Suprapubic skin (tissue), 4 donors: Measurements from ENCODE around the gene RGS1. TPM values are rescaled to one million over a fixed set of nuclear protein-coding genes. Genes with fewer than 3 reads are reported as not detected.

ENCODE experiments used
- DNase-seq, 2 donors: peaks; one replicate each; pipeline ENCODE4 v3.0.0-alpha.2; 2019; ENCODE audit warnings: low spot score in 2 of 2
- H3K27ac ChIP-seq: fragments of 200-600 bp; sonication (generic); one replicate; pipeline ENCODE4 v1.5.1; 2019
- H3K27me3 ChIP-seq: fragments of 200-600 bp; sonication (generic); one replicate; pipeline ENCODE4 v1.5.1; 2019
- H3K36me3 ChIP-seq: fragments of 200-600 bp; sonication (generic); one replicate; pipeline ENCODE4 v1.5.1; 2019
- H3K4me1 ChIP-seq: fragments of 200-600 bp; sonication (generic); one replicate; pipeline ENCODE4 v1.5.1; 2019
- H3K4me3 ChIP-seq: fragments of 200-600 bp; sonication (generic); one replicate; pipeline ENCODE4 v1.5.1; 2019; ENCODE audit warnings: mild to moderate bottlenecking
- H3K9me3 ChIP-seq: fragments of 200-600 bp; sonication (generic); one replicate; pipeline ENCODE4 v1.5.1; 2019
- EP300 ChIP-seq: sonication (generic); formaldehyde crosslinking; IDR thresholded peaks from one replicate; pipeline ENCODE4 v1.6.1; 2017; ENCODE audit warnings: antibody characterized with exemption
- POLR2A ChIP-seq, 2 donors: fragments of 450-650 bp; IDR thresholded peaks; one replicate each; pipeline ENCODE4 v1.6.1; 2017; ENCODE audit warnings: antibody characterized with exemption in 2 of 2, mild to moderate bottlenecking in 2 of 2, moderate library complexity in 2 of 2
- POLR2AphosphoS5 ChIP-seq, 3 donors: sonication (generic); formaldehyde crosslinking; IDR thresholded peaks; one replicate each; pipeline ENCODE4 v1.6.1; 2017; ENCODE audit warnings: antibody characterized with exemption in 3 of 3
- WGBS: methylation state at CpG from one replicate; pipeline ENCODE4 v1.1.5; 2018; 5-methylcytosine and 5-hydroxymethylcytosine counted together
- total RNA-seq, 4 donors: library from RNA; depleted of rRNA; stranded (reverse); fragments of >200 nt; gene quantifications; one replicate each; pipeline ENCODE4 v1.1.0, GENCODE V29; 2016
- TF ChIP-seq, protein P1 (sequence below), 2 donors: fragments of 200-600 bp in 1 of 2; fragments of 450-650 bp in 1 of 2; sonication (generic) in 1 of 2; IDR thresholded peaks; one replicate each; pipeline ENCODE4 v1.5.1; 2016 to 2019; ENCODE audit warnings: antibody characterized with exemption in 2 of 2, mild to moderate bottlenecking in 1 of 2, moderate library complexity in 1 of 2

The RGS1 gene
- total RNA-seq, 4 donors from 2014 or later = 5.3 to 20.8 (median 13.8) TPM

DNA sequence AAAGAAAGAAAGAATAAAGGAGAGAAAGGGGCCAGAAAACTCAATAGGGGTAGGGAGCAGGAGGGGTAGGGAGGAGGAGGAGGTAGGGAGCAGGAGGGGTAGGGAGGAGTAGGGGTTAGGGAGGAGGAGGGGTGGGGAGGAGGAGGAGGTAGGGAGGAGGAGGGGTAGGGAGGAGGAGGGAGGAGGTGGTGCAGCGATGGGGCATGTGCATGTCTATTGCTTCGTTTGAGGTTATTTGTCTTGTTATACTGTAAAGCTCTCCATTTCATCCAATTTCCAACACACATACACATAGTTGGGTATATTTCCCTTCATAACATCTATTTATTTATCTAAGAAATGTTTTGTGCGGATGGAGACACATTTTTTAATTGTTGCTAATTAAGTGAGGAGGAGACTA is 19.7 kb downstream of the RGS1 start:
- no peak overlapping the region for H3K27ac ChIP-seq
- no peaks in the 10 kb centered on the region for H3K9me3 ChIP-seq
- no peak overlapping the region for H3K4me3 ChIP-seq
- TF ChIP-seq POLR2AphosphoS5 (IDR thresholded peaks at IDR 0.05) (no peak), EP300 (no peak), POLR2A (IDR thresholded peaks at IDR 0.05) (no peak)
- TF ChIP-seq, protein P1, sequence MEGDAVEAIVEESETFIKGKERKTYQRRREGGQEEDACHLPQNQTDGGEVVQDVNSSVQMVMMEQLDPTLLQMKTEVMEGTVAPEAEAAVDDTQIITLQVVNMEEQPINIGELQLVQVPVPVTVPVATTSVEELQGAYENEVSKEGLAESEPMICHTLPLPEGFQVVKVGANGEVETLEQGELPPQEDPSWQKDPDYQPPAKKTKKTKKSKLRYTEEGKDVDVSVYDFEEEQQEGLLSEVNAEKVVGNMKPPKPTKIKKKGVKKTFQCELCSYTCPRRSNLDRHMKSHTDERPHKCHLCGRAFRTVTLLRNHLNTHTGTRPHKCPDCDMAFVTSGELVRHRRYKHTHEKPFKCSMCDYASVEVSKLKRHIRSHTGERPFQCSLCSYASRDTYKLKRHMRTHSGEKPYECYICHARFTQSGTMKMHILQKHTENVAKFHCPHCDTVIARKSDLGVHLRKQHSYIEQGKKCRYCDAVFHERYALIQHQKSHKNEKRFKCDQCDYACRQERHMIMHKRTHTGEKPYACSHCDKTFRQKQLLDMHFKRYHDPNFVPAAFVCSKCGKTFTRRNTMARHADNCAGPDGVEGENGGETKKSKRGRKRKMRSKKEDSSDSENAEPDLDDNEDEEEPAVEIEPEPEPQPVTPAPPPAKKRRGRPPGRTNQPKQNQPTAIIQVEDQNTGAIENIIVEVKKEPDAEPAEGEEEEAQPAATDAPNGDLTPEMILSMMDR (IDR thresholded peaks at IDR 0.05) = no peak
- no peaks in the 10 kb centered on the region for H3K36me3 ChIP-seq
- 78% methylated on average over 3 of the region's 3 CpGs for WGBS
- no peaks in the 10 kb centered on the region for H3K4me1 ChIP-seq
- DNase-seq = no peak
- H3K27me3 ChIP-seq = no peaks in the 10 kb centered on the region

DNA sequence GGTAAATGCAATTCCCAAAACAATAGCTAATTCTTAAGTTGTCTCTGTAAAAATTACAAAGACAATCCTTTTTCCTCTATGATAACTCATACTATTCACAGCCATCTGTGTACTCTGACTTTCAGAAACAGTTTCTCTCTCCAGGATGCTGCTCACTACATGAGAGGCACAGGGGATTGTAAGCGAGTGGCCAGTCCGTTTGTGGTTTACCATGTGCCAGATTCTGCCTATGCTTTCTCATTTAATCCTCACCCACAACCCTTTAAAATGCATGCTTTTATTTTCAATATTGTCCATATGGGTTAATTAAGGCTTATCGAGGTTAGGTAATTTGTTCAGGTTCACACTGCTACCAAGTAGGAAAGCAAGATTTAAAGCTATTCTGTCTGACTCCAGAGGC is 23.0 kb downstream of the RGS1 start:
- no peak for DNase-seq
- H3K36me3 ChIP-seq = no peaks in the 10 kb centered on the region
- no peaks in the 10 kb centered on the region for H3K4me1 ChIP-seq
- no peaks in the 10 kb centered on the region for H3K9me3 ChIP-seq
- 93% methylated on average over 3 of the region's 3 CpGs for WGBS
- H3K27ac ChIP-seq = no peak overlapping the region
- H3K4me3 ChIP-seq = no peak overlapping the region
- no peak for TF ChIP-seq POLR2A (IDR thresholded peaks at IDR 0.05)
- no peak for TF ChIP-seq EP300
- no peak for TF ChIP-seq POLR2AphosphoS5 (IDR thresholded peaks at IDR 0.05)
- TF ChIP-seq, protein P1 (IDR thresholded peaks at IDR 0.05) = no peak
- H3K27me3 ChIP-seq = no peaks in the 10 kb centered on the region

DNA sequence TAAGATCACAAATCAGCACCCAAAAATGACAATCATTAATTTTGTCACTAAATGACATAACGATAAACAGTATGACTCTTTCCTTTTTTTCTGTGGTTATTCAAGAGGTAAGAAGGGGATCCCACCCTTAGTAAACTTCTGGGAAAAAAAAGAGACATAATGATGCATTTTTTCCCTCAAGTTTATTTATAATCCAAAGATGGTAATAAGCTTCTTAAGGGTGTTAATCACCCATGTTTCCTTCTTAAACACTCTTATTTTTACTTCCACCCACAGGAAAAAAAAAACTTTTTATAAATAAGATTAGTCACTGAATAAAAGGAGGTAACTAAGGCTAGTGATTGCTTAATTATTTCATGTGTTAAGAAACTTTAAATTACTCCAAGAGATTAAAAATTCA is 24.7 kb downstream of the RGS1 start:
- no peak overlapping the region for H3K27ac ChIP-seq
- H3K9me3 ChIP-seq = no peaks in the 10 kb centered on the region
- TF ChIP-seq POLR2A (IDR thresholded peaks at IDR 0.05) = no peak
- no peak for TF ChIP-seq EP300
- TF ChIP-seq, protein P1 (IDR thresholded peaks at IDR 0.05) = no peak
- no peak for TF ChIP-seq POLR2AphosphoS5 (IDR thresholded peaks at IDR 0.05)
- DNase-seq = no peak
- no peaks in the 10 kb centered on the region for H3K4me1 ChIP-seq
- H3K27me3 ChIP-seq = no peaks in the 10 kb centered on the region
- no peaks in the 10 kb centered on the region for H3K36me3 ChIP-seq
- no peak overlapping the region for H3K4me3 ChIP-seq
- 78% methylated on average over 1 of the region's 1 CpG for WGBS

DNA sequence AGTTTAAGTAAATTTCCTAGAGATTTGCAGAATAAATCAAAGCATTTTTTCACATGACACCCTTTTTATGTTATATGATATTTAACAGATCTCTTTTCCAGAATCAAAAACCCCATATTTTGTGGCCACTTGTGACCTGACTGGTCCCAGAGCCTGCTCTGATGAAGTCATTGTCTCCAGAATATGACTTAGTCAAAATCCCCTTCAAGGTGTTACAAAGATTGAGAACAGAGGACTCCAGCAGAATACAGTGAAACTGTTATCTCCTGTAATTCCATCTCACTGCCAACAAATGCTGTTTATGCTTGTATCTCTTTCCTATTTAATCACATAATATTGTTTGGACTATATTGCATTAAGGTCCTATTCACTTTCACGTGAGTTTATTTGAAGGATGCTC is 25.6 kb downstream of the RGS1 start:
- no peak overlapping the region for H3K27ac ChIP-seq
- TF ChIP-seq POLR2A (IDR thresholded peaks at IDR 0.05) (no peak), EP300 (no peak), POLR2AphosphoS5 (IDR thresholded peaks at IDR 0.05) (no peak)
- TF ChIP-seq, protein P1 (IDR thresholded peaks at IDR 0.05) = no peak
- no peaks in the 10 kb centered on the region for H3K4me1 ChIP-seq
- no peak overlapping the region for H3K4me3 ChIP-seq
- H3K36me3 ChIP-seq = no peaks in the 10 kb centered on the region
- no peaks in the 10 kb centered on the region for H3K9me3 ChIP-seq
- DNase-seq = no peak
- WGBS = 93% methylated on average over 1 of the region's 1 CpG
- no peaks in the 10 kb centered on the region for H3K27me3 ChIP-seq

DNA sequence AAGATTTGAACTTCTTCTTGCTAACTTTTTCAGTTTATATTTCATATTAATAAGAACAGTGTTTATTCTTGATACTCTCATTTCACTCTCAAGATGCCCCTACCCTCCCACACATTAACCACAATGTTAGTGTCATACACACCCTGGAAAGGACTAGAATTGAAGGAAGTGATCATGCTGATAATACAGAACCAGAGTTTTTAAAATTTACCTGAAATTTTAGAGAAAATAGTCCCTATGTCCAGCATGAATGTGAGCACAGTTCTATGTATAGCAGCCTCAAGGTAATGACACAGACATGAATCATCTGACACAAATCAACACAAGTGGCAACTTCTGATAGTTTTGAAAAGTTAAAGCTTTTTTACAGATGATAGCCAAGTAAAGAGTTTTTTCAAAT is 26.0 kb downstream of the RGS1 start:
- Histone ChIP-seq H3K27ac (no peak overlapping the region), H3K4me3 (no peak overlapping the region), H3K9me3 (no peaks in the 10 kb centered on the region), H3K27me3 (no peaks in the 10 kb centered on the region), H3K4me1 (no peaks in the 10 kb centered on the region), H3K36me3 (no peaks in the 10 kb centered on the region)
- TF ChIP-seq EP300 (no peak), POLR2A (IDR thresholded peaks at IDR 0.05) (no peak), POLR2AphosphoS5 (IDR thresholded peaks at IDR 0.05) (no peak)
- TF ChIP-seq, protein P1 (IDR thresholded peaks at IDR 0.05) = no peak
- DNase-seq = no peak
